Body of pancreas (tissue), 4 donors: ENCODE measurements around the gene WRNIP1. TPM values are rescaled to one million over a fixed set of nuclear protein-coding genes. Genes with fewer than 3 reads are reported as not detected.

Source experiments
- ATAC-seq: fragments of 150-250 bp; one replicate; pipeline ENCODE4 v1.9.1; 2016
- DNase-seq, 4 donors: peaks; one replicate each; pipeline ENCODE4 v3.0.0-alpha.2; 2019
- H3K27ac ChIP-seq, 4 donors: fragments of 200-600 bp; sonication (generic); 1 replicate in 3 of 4; 2 replicates in 1 of 4; pipeline versions ENCODE4 v1.5.1 to v1.6.1; 2016 to 2019; ENCODE audit warnings: mild to moderate bottlenecking in 1 of 4, mixed read lengths in 1 of 4, moderate library complexity in 1 of 4
- H3K27me3 ChIP-seq, 2 donors: fragments of 200-600 bp; sonication (generic); one replicate each; pipeline ENCODE4 v1.6.0; 2016; ENCODE audit warnings: mild to moderate bottlenecking in 1 of 2
- H3K36me3 ChIP-seq, 2 donors: fragments of 200-600 bp; sonication (generic); replicated peaks in 1 of 2; 2 replicates each; pipeline ENCODE4 v1.5.1; 2016; ENCODE audit warnings: low read depth in 2 of 2; ENCODE audit not compliant: insufficient read depth in 1 of 2
- H3K4me1 ChIP-seq: fragments of 200-600 bp; sonication (generic); one replicate; pipeline ENCODE4 v1.6.0; 2016
- H3K4me3 ChIP-seq, 2 donors: fragments of 200-600 bp; sonication (generic); 1 replicate in 1 of 2; 2 replicates in 1 of 2; pipeline ENCODE4 v1.5.1; 2016 to 2019
- H3K9me3 ChIP-seq, 3 donors: fragments of 200-600 bp; sonication (generic); 1 replicate in 2 of 3; 2 replicates in 1 of 3; pipeline ENCODE4 v1.5.1; 2016
- POLR2A ChIP-seq, 3 donors: fragments of 450-650 bp; IDR thresholded peaks; one replicate each; pipeline ENCODE4 v1.6.1; 2016; ENCODE audit warnings: antibody characterized with exemption in 3 of 3, mild to moderate bottlenecking in 2 of 3
- WGBS, 2 donors: methylation state at CpG; one replicate each; pipeline ENCODE4 v1.1.5; 2017; 5-methylcytosine and 5-hydroxymethylcytosine counted together
- intact Hi-C: fragments of 100-400 bp; cut with DNase I; formaldehyde crosslinking; loops from one replicate; pipeline ENCODE4 v1.15.1; 2023
- total RNA-seq, 2 donors: library from RNA; depleted of rRNA; stranded (reverse); fragments of >200 nt; gene quantifications; one replicate each; pipeline ENCODE4 v1.1.0, GENCODE V29; 2016
- TF ChIP-seq, protein P1 (sequence below), 7 experiments: fragments of 450-650 bp in 4 of 7; fragments of 200-600 bp in 3 of 7; sonication (generic) in 3 of 7; IDR thresholded peaks; one replicate each; pipeline ENCODE4 v1.5.1; 2016 to 2019; ENCODE audit warnings: antibody characterized with exemption in 7 of 7

The WRNIP1 gene
- total RNA-seq, 2 donors from 2014 or later, result 61.0 to 62.0 TPM

DNA sequence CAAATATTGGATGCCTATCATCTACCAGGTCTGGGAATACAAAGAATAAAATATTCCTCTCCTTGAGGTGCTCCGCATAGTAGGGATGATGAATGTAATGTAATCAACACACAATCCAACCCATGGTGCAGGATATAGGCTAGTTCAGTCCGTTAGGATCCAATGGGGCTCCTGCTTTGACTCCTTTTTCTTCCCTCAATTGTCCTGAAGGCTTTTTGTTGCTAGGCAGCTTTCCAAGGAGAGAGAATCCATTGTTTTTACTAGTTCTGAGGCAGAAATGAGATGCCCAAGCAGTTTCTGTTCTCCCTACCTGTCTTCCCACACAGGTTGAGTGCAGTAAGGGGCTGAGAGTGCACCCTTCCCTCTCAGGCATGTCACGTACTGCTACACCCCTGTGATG, 12.1 kb downstream of the WRNIP1 start:
- Histone ChIP-seq H3K27me3 (no peaks in the 10 kb centered on the region), H3K9me3 (no peaks in the 10 kb centered on the region), H3K4me3 (no peak overlapping the region), H3K4me1 (peaks cover 8% of the 10 kb centered on the region), H3K27ac (no peak overlapping the region), H3K36me3 (peaks cover 0 to 10% of the 10 kb centered on the region in 2 donors)
- DNase-seq (no peak), ATAC-seq (no peak)
- intact Hi-C loops, result no loop called here
- WGBS, 2 donors, result 87 to 88% methylated on average over 3 of the region's 3 CpGs
- TF ChIP-seq, protein P1, sequence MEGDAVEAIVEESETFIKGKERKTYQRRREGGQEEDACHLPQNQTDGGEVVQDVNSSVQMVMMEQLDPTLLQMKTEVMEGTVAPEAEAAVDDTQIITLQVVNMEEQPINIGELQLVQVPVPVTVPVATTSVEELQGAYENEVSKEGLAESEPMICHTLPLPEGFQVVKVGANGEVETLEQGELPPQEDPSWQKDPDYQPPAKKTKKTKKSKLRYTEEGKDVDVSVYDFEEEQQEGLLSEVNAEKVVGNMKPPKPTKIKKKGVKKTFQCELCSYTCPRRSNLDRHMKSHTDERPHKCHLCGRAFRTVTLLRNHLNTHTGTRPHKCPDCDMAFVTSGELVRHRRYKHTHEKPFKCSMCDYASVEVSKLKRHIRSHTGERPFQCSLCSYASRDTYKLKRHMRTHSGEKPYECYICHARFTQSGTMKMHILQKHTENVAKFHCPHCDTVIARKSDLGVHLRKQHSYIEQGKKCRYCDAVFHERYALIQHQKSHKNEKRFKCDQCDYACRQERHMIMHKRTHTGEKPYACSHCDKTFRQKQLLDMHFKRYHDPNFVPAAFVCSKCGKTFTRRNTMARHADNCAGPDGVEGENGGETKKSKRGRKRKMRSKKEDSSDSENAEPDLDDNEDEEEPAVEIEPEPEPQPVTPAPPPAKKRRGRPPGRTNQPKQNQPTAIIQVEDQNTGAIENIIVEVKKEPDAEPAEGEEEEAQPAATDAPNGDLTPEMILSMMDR (IDR thresholded peaks at IDR 0.05), result no peak
- TF ChIP-seq POLR2A (IDR thresholded peaks at IDR 0.05), result no peak

DNA sequence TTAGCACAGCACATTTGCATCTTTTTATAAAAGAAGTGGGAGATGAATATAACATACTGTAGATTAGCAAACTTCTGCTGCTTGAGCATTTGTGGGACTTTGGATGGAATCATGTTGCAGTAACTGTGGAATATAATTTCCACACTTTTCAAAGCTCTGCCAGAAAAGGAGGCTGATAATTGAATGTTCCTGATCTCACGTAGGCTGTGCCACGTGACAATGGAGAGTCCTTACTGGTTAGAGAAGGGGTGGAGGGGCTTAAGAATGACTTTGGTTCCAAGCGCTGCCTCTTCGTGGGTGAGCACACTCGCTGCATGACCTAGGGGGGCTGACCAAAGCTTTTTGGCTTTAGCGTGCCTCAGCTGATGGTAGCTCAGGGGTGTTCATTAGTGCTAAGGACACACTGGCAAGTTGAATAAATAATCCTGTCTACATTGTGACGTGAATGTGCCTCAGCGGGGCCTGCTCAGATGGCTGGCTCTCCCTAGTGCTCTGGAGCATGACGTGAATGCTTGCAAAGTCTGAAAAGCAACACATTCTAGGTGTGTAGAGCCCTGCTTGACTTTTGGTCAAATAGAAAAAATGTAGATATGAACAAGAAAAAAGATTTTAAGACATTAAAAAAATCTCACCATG, 15.0 kb downstream of the WRNIP1 start:
- no peaks in the 10 kb centered on the region for H3K9me3 ChIP-seq
- no peak overlapping the region for H3K4me3 ChIP-seq
- H3K4me1 ChIP-seq, result peaks cover 4% of the 10 kb centered on the region
- intact Hi-C loops, result loop anchor here (10.0 kb wide), 1 partner anchor 165 kb away; no protein-coding TSS in a partner anchor
- H3K27ac ChIP-seq, result no peak overlapping the region
- peaks cover 0 to 10% of the 10 kb centered on the region in 2 donors for H3K36me3 ChIP-seq
- H3K27me3 ChIP-seq, result no peaks in the 10 kb centered on the region
- no peak for DNase-seq
- WGBS, 2 donors, result 87 to 88% methylated on average over 9 of the region's 9 CpGs
- ATAC-seq, result no peak
- no peak for TF ChIP-seq POLR2A (IDR thresholded peaks at IDR 0.05)
- TF ChIP-seq, protein P1 (IDR thresholded peaks at IDR 0.05), result no peak

DNA sequence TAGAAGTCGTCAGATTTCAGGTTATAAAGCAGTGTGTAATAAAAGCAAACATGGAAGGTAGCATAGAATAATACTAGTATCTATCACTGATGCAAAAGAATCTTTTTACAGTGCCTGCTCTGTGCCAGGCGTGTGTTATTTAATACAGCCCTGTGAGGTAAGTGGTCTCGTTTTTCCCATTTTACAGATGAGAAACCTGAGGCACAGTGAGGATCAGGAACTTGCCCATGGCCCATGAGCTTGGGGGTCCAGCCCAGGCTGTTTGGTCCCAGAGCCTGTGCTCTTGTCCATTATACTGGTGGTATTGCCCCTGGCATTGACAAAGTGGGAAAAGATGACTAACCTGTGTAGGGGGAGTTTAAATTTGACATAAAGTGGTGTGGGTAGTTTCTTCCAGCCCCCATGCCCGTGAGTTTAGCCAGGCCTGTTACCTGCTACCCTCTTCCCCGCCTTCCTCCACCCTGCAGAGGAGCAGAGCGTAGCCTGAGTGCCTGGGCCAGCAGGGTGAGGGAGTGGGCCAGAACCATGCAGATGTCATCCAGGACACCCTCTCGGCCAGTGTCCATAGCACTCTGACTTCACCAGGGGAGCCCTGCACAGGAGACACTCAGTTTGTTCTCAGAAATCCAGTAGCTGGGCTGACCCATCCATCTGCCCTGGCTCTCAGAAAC, 16.6 kb downstream of the WRNIP1 start:
- DNase-seq (no peak), ATAC-seq (no peak)
- Histone ChIP-seq H3K27ac (no peak overlapping the region), H3K4me1 (peaks cover 4% of the 10 kb centered on the region), H3K36me3 (peaks cover 0 to 10% of the 10 kb centered on the region in 2 donors), H3K27me3 (no peaks in the 10 kb centered on the region), H3K4me3 (no peak overlapping the region), H3K9me3 (no peaks in the 10 kb centered on the region)
- intact Hi-C loops, result loop anchor here (10.0 kb wide), 1 partner anchor 163 kb away; no protein-coding TSS in a partner anchor
- TF ChIP-seq POLR2A (IDR thresholded peaks at IDR 0.05), result no peak
- TF ChIP-seq, protein P1 (IDR thresholded peaks at IDR 0.05), result no peak
- 84 to 86% methylated on average over 5 to 7 of the region's 7 CpGs for WGBS, 2 donors

DNA sequence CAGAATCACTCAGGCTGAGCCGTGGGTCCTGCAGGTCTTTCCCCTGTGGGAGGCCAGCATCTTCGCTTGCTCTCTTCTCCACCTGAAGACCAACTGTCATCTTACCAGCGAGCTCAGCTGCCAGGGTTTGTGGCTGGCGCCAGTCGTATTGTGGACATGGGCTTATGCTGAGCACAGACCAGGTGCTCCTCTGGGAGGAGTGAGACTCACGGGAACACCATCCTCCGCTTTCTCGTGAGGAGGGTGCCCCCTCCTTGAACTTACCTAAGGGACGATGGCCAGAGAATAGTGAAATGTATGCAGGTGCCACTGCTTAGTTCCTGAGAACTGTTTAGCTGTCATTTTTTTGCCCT, 17.1 kb downstream of the WRNIP1 start:
- Histone ChIP-seq H3K27me3 (no peaks in the 10 kb centered on the region), H3K4me1 (peaks cover 4% of the 10 kb centered on the region), H3K4me3 (no peak overlapping the region), H3K9me3 (no peaks in the 10 kb centered on the region), H3K27ac (no peak overlapping the region), H3K36me3 (peaks cover 0 to 12% of the 10 kb centered on the region in 2 donors)
- ATAC-seq (no peak), DNase-seq (no peak)
- WGBS, 2 donors, result 82 to 91% methylated on average over 7 to 9 of the region's 9 CpGs
- intact Hi-C loops, result loop anchor here (10.0 kb wide), 1 partner anchor 162 kb away; no protein-coding TSS in a partner anchor
- TF ChIP-seq, protein P1 (IDR thresholded peaks at IDR 0.05), result no peak
- TF ChIP-seq POLR2A (IDR thresholded peaks at IDR 0.05), result no peak
